H1 (cell line): ENCODE measurements around the gene C1orf174. TPM values are rescaled to one million over a fixed set of nuclear protein-coding genes. Genes with fewer than 3 reads are reported as not detected.
A peak's percentile ranks its signal among the peaks of the same experiment; 100 is the strongest.

ENCODE experiments used
- CTCF ChIA-PET: fragments of 300-600 bp; sonication (Branson Sonifier 250); formaldehyde crosslinking; loops from one replicate; lab custom pipeline; 2021; ENCODE audit not compliant: partially characterized antibody; lab: Charles Lee
- POLR2A ChIA-PET: fragments of 300-600 bp; sonication (Branson Sonifier 250); formaldehyde crosslinking; loops from one replicate; lab custom pipeline; 2021; ENCODE audit warnings: inconsistent platforms; ENCODE audit not compliant: partially characterized antibody; lab: Charles Lee
- DNase-seq, 2 experiments: peaks; one replicate each; pipeline versions ENCODE4 v3.0.0 to v3.0.0-alpha.2; 2010 to 2022; ENCODE audit warnings: low spot score in 2 of 2, low read depth in 1 of 2, mixed read lengths in 1 of 2
- FAIRE-seq: peaks from 2 replicates; lab custom pipeline; 2011; peaks lifted over from hg19 to GRCh38; lab: Jason Lieb, UNC
- H2AFZ ChIP-seq: 2 replicates; pipeline ENCODE4 v1.8.1; 2012; ENCODE audit warnings: low read length, inconsistent platforms
- H2AK5ac ChIP-seq: 2 replicates; pipeline ENCODE4 v1.6.1; 2013; ENCODE audit warnings: low read depth, low read length
- H2BK120ac ChIP-seq: replicated peaks from 2 replicates; pipeline ENCODE3; 2013; ENCODE audit warnings: low read depth, low read length, inconsistent platforms
- H2BK12ac ChIP-seq: 2 replicates; pipeline ENCODE4 v1.6.1; 2013; ENCODE audit warnings: low read depth, low read length
- H2BK15ac ChIP-seq: 2 replicates; pipeline ENCODE4 v1.6.1; 2013; ENCODE audit warnings: low read length
- H2BK20ac ChIP-seq: 2 replicates; pipeline ENCODE4 v1.6.1; 2013; ENCODE audit warnings: low read length
- H2BK5ac ChIP-seq: 2 replicates; pipeline ENCODE4 v1.6.1; 2013; ENCODE audit warnings: low read depth, low read length
- H3K14ac ChIP-seq: 2 replicates; pipeline ENCODE4 v1.6.1; 2013; ENCODE audit warnings: inconsistent platforms; ENCODE audit not compliant: insufficient read length
- H3K18ac ChIP-seq: 2 replicates; pipeline ENCODE4 v1.6.1; 2013; ENCODE audit warnings: low read length; ENCODE audit errors: extremely low read depth
- H3K23ac ChIP-seq: 2 replicates; pipeline ENCODE4 v1.6.1; 2013; ENCODE audit warnings: inconsistent platforms; ENCODE audit not compliant: insufficient read length
- H3K23me2 ChIP-seq: 2 replicates; pipeline ENCODE4 v1.6.1; 2013; ENCODE audit warnings: low read depth, low read length
- H3K27ac ChIP-seq: 2 replicates; pipeline ENCODE4 v1.6.1; 2011; ENCODE audit warnings: low read depth, low read length, inconsistent platforms
- H3K27me3 ChIP-seq, 4 experiments: replicated peaks in 1 of 4; 1 replicate in 1 of 4; 2 replicates in 3 of 4; pipeline versions ENCODE4 v1.6.1 to v1.8.1; 2011 to 2013; ENCODE audit warnings: low read length in 3 of 4, mild to moderate bottlenecking in 3 of 4, inconsistent platforms in 2 of 4, mixed read lengths in 2 of 4, moderate library complexity in 1 of 4; ENCODE audit not compliant: control insufficient read depth in 3 of 4, insufficient read depth in 3 of 4; ENCODE audit errors: extremely low read depth in 1 of 4
- H3K36me3 ChIP-seq, 4 experiments: 2 replicates each; pipeline versions ENCODE4 v1.6.1 to v1.8.1; 2011 to 2013; ENCODE audit warnings: mild to moderate bottlenecking in 4 of 4, low read length in 3 of 4, moderate library complexity in 2 of 4, control low read depth in 1 of 4, inconsistent platforms in 1 of 4; ENCODE audit not compliant: insufficient read depth in 4 of 4, control insufficient read depth in 2 of 4
- H3K4ac ChIP-seq: replicated peaks from 2 replicates; pipeline ENCODE3; 2013; ENCODE audit warnings: low read length, low read depth, mixed read lengths, inconsistent platforms; ENCODE audit not compliant: insufficient read length
- H3K4me1 ChIP-seq, 4 experiments: replicated peaks in 1 of 4; 1 replicate in 1 of 4; 2 replicates in 3 of 4; pipeline versions ENCODE4 v1.6.1 to v1.8.1; 2011 to 2013; ENCODE audit warnings: low read length in 3 of 4, inconsistent platforms in 2 of 4, mixed read lengths in 1 of 4; ENCODE audit not compliant: insufficient read depth in 4 of 4, control insufficient read depth in 3 of 4
- H3K4me2 ChIP-seq, 2 experiments: 2 replicates each; pipeline versions ENCODE4 v1.6.1 to v1.8.1; 2011 to 2013; ENCODE audit warnings: low read depth in 2 of 2, low read length in 2 of 2, control low read depth in 1 of 2, inconsistent platforms in 1 of 2, mild to moderate bottlenecking in 1 of 2; ENCODE audit not compliant: insufficient read depth in 1 of 2
- H3K4me3 ChIP-seq, 4 experiments: fragments of 200-600, 300-600 bp in 1 of 4; sonication (generic), shearing (Covaris generic), sonication (Bioruptor Twin) in 1 of 4; 2 replicates each; pipeline versions ENCODE4 v1.5.1 to v1.8.1; 2011 to 2016; ENCODE audit warnings: low read length in 4 of 4, low read depth in 3 of 4, control low read depth in 2 of 4, inconsistent platforms in 2 of 4, mild to moderate bottlenecking in 2 of 4, mixed read lengths in 1 of 4, moderate library complexity in 1 of 4; ENCODE audit not compliant: insufficient read depth in 2 of 4; ENCODE audit errors: extremely low read depth in 1 of 4
- H3K56ac ChIP-seq: replicated peaks from 2 replicates; pipeline ENCODE3; 2013; ENCODE audit warnings: low read depth, mild to moderate bottlenecking, mixed read lengths, low read length, inconsistent platforms; ENCODE audit not compliant: insufficient read length
- H3K79me1 ChIP-seq: 2 replicates; pipeline ENCODE4 v1.6.1; 2013; ENCODE audit warnings: low read depth, low read length, control low read depth
- H3K79me2 ChIP-seq, 2 experiments: 2 replicates each; pipeline versions ENCODE4 v1.6.1 to v1.8.1; 2012 to 2013; ENCODE audit warnings: low read length in 2 of 2, mild to moderate bottlenecking in 2 of 2, inconsistent platforms in 1 of 2; ENCODE audit not compliant: insufficient read depth in 2 of 2, control insufficient read depth in 1 of 2
- H3K9ac ChIP-seq, 4 experiments: replicated peaks in 1 of 4; 1 replicate in 1 of 4; 2 replicates in 3 of 4; pipeline versions ENCODE4 v1.6.1 to v1.8.1; 2011 to 2013; ENCODE audit warnings: low read depth in 3 of 4, low read length in 3 of 4, control low read depth in 2 of 4, mild to moderate bottlenecking in 2 of 4, moderate library complexity in 2 of 4, inconsistent platforms in 1 of 4; ENCODE audit errors: extremely low read depth in 1 of 4
- H3K9me3 ChIP-seq, 2 experiments: 2 replicates each; pipeline versions ENCODE4 v1.6.1 to v1.8.1; 2012 to 2013; ENCODE audit warnings: mild to moderate bottlenecking in 2 of 2, moderate library complexity in 2 of 2, control low read depth in 1 of 2, inconsistent platforms in 1 of 2, low read depth in 1 of 2, low read length in 1 of 2, mixed read lengths in 1 of 2; ENCODE audit not compliant: insufficient read depth in 2 of 2
- H4K20me1 ChIP-seq, 2 experiments: replicated peaks in 1 of 2; 2 replicates each; pipeline versions ENCODE3 to v1.8.1; 2011 to 2013; ENCODE audit warnings: inconsistent platforms in 2 of 2, low read length in 2 of 2, mild to moderate bottlenecking in 1 of 2; ENCODE audit not compliant: insufficient read depth in 2 of 2, control insufficient read depth in 1 of 2
- H4K5ac ChIP-seq: 2 replicates; pipeline ENCODE4 v1.6.1; 2013; ENCODE audit warnings: low read length, low read depth, mixed read lengths, inconsistent platforms; ENCODE audit not compliant: insufficient read length
- H4K8ac ChIP-seq: 2 replicates; pipeline ENCODE4 v1.8.0; 2013; ENCODE audit warnings: mild to moderate bottlenecking, moderate library complexity, low read length, inconsistent platforms; ENCODE audit not compliant: insufficient read depth; ENCODE audit errors: extremely low read depth
- H4K91ac ChIP-seq: replicated peaks from 2 replicates; pipeline ENCODE3; 2013; ENCODE audit warnings: low read length, mixed read lengths, inconsistent platforms; ENCODE audit not compliant: insufficient read length
- BRCA1 ChIP-seq: IDR thresholded peaks from 2 replicates; pipeline ENCODE4 v1.6.1; 2012; ENCODE audit warnings: low read depth, low read length, improper control_type of control experiment
- PHF8 ChIP-seq: fragments of 200-600 bp; sonication (generic); conservative IDR thresholded peaks from 2 replicates; pipeline ENCODE4 v1.7.1; 2012; ENCODE audit warnings: low read depth, mild to moderate bottlenecking, inconsistent platforms, low read length, moderate library complexity
- RNF2 ChIP-seq: fragments of 200-900, 300-1000 bp; sonication (generic); IDR thresholded peaks from 2 replicates; pipeline ENCODE4 v1.7.1; 2016; ENCODE audit warnings: borderline replicate concordance, low read depth, mild to moderate bottlenecking, antibody characterized with exemption, low read length; ENCODE audit not compliant: poor library complexity, severe bottlenecking; ENCODE audit errors: missing control alignments
- SAP30 ChIP-seq: fragments of 300-600 bp; sonication (generic); IDR thresholded peaks from 2 replicates; pipeline ENCODE4 v1.7.1; 2012; ENCODE audit warnings: low read length, moderate library complexity, mild to moderate bottlenecking, inconsistent platforms; ENCODE audit not compliant: insufficient read depth, insufficient replicate concordance
- SIN3A ChIP-seq, 2 experiments: IDR thresholded peaks in 1 of 2; conservative IDR thresholded peaks in 1 of 2; 2 replicates each; pipeline ENCODE4 v1.6.1; 2011 to 2012; ENCODE audit warnings: low read length in 2 of 2, improper control_type of control experiment in 1 of 2, low read depth in 1 of 2, mild to moderate bottlenecking in 1 of 2
- TCF12 ChIP-seq: IDR thresholded peaks from 2 replicates; pipeline ENCODE4 v1.6.1; 2011; ENCODE audit warnings: low read depth, mild to moderate bottlenecking, low read length
- WGBS, 2 experiments: shearing (Covaris generic) in 1 of 2; methylation state at CpG; one replicate each; pipeline versions ENCODE4 v1.1.6 to v1.1.7; 2013 to 2015; ENCODE audit warnings: low lambda C conversion rate in 2 of 2, mixed read lengths in 2 of 2, inconsistent platforms in 1 of 2, low coverage in 1 of 2, missing lambda C conversion rate in 1 of 2; ENCODE audit not compliant: insufficient replicate concordance in 2 of 2, insufficient coverage in 1 of 2, insufficient read length in 1 of 2; ENCODE audit errors: extremely low coverage in 1 of 2, missing lambda C conversion rate in 1 of 2; 5-methylcytosine and 5-hydroxymethylcytosine counted together
- polyA plus RNA-seq, 7 experiments: library from polyadenylated mRNA; depleted of rRNA in 3 of 7; stranded (reverse) in 5 of 7; unstranded in 2 of 7; fragments of >200 nt in 5 of 7; fragments of 200-250 nt in 2 of 7; gene quantifications; 1 replicate in 5 of 7; 2 replicates in 1 of 7; 4 replicates in 1 of 7; pipeline versions ENCODE4 v1.2.1 to v1.2.3, GENCODE V29; 2011 to 2013; ENCODE audit warnings: missing spikeins in 2 of 7, mixed read lengths in 2 of 7
- total RNA-seq: library from RNA; stranded (reverse); fragmentation: NEBNext Ultra II Directional; extraction: Animal tissue kit (Norgen Biotek cat#: 25700); gene quantifications from 2 replicates; pipeline ENCODE4 v1.2.1, GENCODE V29; 2021

The C1orf174 gene
- total and polyA plus RNA-seq, 2 of the 8 experiments (the other 6 are each of a cell fraction or from before 2014, with no cell fraction given) = 28.4 to 32.4 TPM

- Histone ChIP-seq H3K14ac (no peak overlapping the region), H2BK5ac (no peak overlapping the region), H2BK20ac (no peak overlapping the region), H3K27ac (no peak overlapping the region), H3K23me2 (no peaks in the 10 kb centered on the region), H3K18ac (no peak overlapping the region), H4K20me1 (peaks cover 0 to 2% of the 10 kb centered on the region in 2 experiments), H3K27me3 (no peaks in the 10 kb centered on the region; a peak in 1 of 7 replicates), H4K5ac (no peak overlapping the region), H3K4me2 (no peak overlapping the region), H2BK15ac (no peak overlapping the region), H2AFZ (no peak overlapping the region), H3K9me3 (peaks cover 0 to 5% of the 10 kb centered on the region in 2 experiments; a peak in 2 of 4 replicates), H3K56ac (no peak overlapping the region), H3K79me1 (no peaks in the 10 kb centered on the region), H3K23ac (no peak overlapping the region), H3K4ac (no peak overlapping the region), H4K8ac (peak overlapping the region; percentile 41; the same call in 1 of the 2 replicates), H2BK12ac (no peak overlapping the region), H3K36me3 (no peaks in the 10 kb centered on the region), H4K91ac (no peak overlapping the region), H3K9ac (no peak overlapping the region), H2BK120ac (no peak overlapping the region), H3K4me3 (no peak overlapping the region), H2AK5ac (no peak overlapping the region), H3K79me2 (no peaks in the 10 kb centered on the region)
- 89% methylated on average over 12 of the region's 12 CpGs; no CpG with 5 or more reads in 1 of the 2 experiments for WGBS, 2 experiments
- FAIRE-seq (no peak), DNase-seq (no peak)
- CTCF ChIA-PET = interaction anchor here (0.6 kb wide), 1 partner anchor 880 kb away, joined by 3 read pairs; no protein-coding TSS in a partner anchor
- TF ChIP-seq SIN3A (conservative IDR thresholded peaks at IDR 0.05 in 1 of 2, IDR thresholded peaks at IDR 0.05 in 1 of 2; ENCODE audit: low read depth in 1 of 2, low read length in 2 of 2) (no peak), RNF2 (no peak), TCF12 (no peak), PHF8 (no peak), BRCA1 (no peak), SAP30 (no peak)
- TF ChIP-seq, all 59 proteins: peak for 0
- H3K4me1 ChIP-seq = peaks cover 0 to 2% (median 0%) of the 10 kb centered on the region in 4 experiments; a peak in 2 of 7 replicates
- POLR2A ChIA-PET = no interaction called here
Observed at GRCh38 chr1:3940754-3941345, 40.8 kb upstream of the C1orf174 start.
